SKM-1 treated with dmso at 0.1 percent for 144 hours (cell line): ENCODE measurements around the gene BORCS5.
A peak's percentile ranks its signal among the peaks of the same experiment; 100 is the strongest.

ENCODE experiments used
- DNase-seq: peaks from one replicate; lab custom pipeline; 2025; ENCODE audit not compliant: unreplicated experiment; lab: John Stamatoyannopoulos, UW

The BORCS5 gene

DNA sequence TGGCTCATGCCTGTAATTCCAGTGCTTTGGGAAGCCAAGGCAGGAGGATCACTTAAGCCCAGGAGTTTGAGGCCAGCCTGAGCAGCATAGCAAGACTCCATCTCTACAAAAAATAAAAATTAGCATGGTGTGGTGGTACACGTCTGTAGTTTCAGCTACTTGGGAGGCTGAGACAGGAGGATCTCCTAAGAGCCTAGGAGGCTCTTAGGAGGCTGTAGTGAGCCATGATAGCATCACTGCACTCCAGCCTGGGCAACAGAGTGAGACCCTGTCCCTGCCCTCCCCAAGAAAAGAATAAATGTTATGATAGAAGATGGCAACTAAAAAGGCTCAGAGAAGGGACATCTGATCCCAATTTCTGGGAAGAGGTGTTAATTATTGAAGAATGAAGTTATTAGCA is 3.6 kb upstream of the BORCS5 start:
- DNase-seq = no peak

GRCh38 chr12:12353807-12354206 is 3.1 kb upstream of the BORCS5 start:
- DNase-seq = no peak

DNA sequence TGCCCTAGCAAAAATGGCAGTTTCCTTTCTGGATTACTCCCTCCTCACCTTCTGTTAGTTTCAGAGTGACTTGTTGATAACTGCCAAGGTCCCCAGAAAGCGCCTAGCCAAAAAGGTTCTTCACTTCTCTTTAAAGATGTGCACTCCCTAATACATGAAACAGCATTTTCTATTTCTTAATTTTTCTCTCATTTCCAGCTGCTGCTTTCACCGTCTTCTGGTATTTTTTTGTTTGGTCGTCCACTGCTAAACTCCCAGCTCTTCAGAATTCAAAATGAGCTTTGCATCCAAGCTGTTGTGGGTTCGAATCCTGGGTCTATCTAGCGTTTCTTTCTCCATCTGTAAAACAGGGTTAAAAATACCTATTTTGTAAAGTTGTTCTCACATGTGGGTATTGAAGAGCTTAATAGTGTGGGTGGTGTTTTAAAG is 397 bp upstream of the BORCS5 start:
- no peak for DNase-seq

DNA sequence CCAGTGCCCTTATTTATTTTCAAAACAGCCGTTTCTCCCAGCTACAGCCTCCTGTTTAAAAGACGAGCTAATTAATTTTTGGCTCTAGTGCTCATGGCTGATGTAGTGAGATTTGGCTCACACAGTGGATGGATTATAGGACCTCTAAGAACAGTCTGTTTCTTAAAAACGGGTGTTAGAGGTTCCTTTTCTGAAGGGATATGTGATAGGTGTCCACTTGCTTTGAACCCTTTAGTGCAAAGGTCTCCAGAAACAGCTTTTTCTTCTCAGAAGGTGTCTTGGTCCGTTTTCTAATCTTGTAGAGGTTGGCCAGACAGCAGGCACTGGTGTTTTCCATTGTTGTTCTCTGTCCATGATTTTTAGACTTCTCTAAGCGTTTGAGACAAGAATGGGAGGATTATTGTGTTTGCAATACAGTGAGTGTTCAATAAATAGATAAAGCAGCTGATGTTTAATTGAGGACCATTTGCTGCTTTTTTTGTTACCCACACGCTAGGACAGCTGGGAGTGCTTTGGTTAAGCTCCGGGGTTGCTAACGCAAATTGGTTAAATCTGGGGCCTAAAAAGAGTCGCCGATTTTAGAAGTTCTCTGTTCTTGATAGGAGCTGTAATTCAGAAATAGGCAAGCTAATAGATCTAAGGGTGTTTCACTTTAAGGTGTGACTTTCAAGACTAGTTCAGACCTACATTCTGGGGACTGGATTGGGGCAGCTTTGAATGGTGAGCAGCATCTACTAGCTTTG is 1.0 kb downstream of the BORCS5 start:
- DNase-seq = no peak

DNA sequence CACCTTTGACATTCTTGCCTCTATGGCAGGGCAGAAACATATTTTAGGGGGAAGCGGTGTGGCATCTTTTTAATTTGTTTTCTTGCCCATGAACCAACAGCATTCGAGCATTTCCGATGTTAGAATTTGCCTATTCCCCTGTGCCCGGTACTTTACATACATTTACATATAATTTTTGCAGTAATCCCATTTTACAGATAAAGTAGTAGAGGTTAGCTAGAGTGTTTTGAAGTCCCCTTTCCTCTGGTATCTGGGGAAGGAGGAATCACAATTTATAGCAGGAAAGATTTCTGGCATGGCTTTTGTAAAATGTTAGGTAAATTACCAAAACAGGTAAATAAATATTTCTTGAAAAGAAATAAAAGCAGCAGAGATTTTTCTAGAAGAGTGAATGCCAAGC is 1.6 kb downstream of the BORCS5 start:
- no peak for DNase-seq

DNA sequence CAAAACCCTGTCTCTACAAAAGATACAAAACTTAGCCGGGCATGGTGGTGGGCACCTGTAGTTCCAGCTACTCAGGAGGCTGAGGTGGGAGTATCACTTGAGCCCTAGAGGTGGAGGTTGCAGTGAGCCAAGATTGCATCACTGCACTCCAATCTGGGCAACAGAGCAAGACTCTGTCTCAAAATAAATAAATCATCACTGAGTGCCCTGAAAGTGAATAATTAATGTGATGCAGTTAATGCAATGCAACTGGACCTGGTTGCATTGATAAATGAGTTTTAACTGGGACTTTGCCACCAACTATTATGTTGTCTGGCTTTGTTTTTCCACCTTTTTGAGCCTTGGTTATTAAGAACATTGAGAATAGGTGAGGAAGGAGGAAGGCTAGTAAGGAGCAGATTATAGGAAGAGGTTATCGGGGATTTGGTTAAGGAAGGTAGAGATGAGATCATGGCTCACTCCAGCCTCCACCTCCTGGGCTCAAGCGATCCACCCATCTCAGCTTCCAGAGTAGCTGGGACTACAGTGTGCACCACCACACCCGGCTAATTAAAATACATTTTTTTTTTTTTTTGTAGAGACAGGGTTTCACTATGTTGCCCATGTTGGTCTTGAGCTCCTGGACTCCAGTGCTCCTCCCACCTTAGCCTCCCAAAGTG is 8.0 kb downstream of the BORCS5 start:
- no peak for DNase-seq

GRCh38 chr12:12365446-12365802 is 8.5 kb downstream of the BORCS5 start:
- DNase-seq = no peak

DNA sequence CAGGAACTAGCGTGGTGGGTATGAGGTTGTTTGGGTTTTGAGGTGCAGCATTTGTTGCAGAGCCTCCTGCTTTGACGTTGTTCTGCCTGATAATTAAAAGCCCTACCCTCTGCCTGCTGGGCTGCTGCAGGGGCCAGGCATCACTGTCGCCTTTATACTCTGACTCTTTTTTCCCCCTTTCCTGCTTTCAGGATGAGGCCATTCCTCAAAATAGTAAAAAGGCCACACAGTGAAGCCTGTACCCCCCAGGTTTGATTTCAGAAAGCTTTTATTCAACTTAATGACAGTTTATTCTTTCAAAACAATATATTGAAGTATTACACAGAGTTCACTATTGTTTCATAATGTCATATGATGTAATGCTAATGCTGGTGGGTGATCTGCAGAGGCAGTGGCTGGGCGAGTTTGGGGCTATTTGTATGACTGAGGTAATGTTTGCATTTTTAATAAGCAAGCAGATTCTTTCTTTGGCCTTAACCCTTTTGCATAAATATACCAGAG is 9.1 kb downstream of the BORCS5 start:
- no peak for DNase-seq

DNA sequence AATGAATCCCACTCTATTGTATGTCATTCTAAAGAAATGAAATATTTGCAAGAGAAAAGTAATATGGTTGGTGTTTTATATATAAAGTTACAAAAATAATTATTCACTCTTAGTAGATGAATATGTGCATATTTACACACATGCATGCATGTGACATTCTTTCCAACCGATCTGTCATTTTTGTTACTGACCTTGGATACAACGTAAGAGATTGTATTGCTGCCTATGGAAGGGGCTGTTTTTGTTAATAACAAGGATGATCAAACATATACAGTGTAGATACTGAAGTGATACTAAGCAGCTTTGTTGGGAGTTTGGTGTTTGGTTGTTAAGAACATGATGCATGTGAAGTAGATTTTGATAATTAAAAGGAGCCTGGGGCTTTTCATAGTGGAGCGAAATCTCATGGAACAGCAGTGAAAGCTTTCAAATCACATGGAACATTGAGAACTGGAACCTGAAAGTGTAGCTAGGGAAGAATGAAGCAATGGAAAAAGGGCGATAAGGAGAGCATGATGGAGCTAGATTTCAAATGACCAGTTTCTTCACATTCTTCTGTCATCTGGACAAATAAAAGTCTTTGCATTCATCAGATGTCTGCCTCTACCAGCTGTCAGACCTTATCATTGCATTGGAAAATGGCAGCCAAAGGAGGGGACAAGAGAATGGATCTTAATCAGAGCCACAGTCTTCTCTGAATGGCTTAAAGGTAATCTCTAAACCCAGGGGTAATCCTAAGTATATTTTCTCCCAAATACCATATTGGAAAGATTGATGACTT is 10.0 kb downstream of the BORCS5 start:
- DNase-seq = no peak

GRCh38 chr12:12367482-12367998 is 10.7 kb downstream of the BORCS5 start:
- no peak for DNase-seq

DNA sequence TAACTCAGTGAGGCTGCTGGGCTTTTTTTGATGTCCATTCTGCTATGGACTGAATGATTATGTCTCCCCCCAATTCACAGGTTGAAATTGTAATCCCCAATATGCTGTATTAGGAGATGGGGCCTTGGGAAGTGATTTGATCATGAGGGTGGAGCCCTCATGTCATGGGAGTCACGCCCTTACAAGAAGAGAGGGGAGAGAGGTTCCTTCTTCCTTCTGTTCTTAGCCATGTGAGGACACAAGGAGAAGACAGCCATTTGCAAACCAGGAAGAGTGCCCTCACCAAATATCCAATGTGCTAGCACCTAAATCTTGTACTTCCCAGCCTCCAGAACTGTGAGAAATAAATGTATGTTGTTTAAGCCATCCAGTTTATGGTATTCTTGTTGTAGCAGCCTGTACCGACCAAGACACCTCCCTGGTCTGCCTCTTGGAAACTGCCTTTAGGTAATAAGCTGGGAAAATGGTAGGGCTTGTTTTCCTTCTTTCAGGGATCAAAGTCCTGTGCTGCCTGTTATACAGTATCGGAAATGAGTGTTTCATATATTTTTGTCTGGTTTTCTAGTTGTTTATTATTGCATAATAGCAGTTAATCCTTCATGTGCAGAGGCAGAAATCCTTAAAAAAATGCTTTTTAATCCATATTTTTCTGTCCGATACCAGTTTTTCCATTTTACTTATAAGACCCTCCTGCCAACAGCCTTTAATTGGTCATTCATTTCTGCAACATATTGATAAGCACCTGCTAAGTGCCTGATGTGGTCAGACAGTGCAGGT is 16.3 kb downstream of the BORCS5 start:
- DNase-seq = no peak

- peak; percentile 58 for DNase-seq
Observed at GRCh38 chr12:12376646-12377448, 20.0 kb downstream of the BORCS5 start.

DNA sequence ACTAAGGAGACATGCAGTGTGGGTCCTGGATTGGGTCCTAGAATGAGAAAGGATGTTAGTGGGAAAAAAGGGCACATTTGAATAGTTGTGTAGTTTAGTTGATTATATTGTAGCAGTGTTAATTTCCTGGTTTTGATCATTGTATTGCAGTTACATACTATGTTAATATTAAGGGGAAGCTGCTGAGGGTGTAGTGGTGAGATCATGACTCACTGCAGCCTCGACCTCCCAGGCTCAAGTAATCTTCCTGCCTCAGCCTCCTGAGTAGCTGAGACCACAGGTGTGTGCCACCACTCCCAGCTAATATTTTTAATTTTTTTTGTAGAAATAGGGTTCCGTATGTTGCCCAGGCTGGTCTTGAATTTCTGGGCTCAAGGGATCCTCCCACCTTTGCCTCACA is 21.7 kb downstream of the BORCS5 start:
- no peak for DNase-seq

DNA sequence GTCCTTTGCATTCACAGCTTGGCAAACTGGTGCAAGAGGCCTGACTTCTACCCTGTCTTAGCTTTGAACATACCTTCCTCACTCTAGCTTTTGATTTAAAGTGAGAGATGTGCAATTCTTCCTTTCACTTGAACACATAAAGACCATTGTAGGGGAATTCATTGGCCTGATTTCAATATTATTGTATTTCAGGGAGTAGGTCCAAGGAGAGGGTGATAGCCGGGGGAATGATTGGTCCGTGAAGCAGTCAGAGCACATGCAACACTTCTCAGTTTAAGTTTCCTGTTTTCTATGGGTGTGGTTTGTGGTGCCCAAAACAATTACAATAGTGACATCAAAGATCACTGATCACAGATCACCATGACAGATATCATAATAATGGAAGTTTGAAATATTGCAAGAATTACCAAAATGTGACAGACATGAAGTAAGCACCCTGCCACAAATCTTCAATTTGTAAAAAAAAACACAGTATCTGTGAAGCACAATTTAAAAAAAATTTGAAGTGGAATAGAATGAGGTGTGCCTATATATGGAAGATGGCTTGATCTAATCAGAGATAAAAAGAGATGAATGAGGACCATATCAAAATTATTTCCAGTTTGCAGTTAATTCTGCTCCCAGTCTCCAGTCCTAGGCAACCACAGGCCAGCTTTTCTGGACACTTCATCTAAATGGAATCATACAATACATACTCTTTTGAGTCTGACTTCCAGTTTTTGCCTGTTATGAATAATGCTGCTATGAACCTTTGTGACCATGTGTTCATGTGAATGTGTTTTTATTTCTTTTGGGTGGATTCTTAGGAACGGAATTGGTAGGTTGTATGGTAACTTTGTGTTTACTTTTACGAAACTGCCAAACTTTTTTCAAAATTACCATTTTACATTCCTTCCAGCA is 23.2 kb downstream of the BORCS5 start:
- no peak for DNase-seq

- DNase-seq = no peak
Observed at GRCh38 chr12:12380949-12381593, 24.2 kb downstream of the BORCS5 start.

DNA sequence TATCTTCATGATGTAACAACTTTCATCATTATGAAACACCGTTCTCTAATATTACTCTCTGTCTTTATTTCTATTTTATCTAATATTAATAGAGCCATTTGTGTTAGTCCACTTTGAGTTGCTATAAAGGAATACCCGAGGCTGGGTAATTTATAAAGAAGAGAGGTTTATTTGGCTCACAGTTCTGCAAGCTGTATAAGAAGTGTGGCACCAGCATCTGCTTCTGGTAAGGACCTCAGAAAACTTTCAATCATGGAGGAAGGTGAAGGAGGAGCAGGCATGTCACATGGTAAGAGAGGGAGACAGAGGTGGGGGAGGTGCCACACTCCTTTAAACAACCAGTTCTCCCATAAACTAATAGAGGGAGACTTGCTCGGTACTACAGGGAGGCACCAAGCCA is 25.1 kb downstream of the BORCS5 start:
- no peak for DNase-seq

- no peak for DNase-seq
Observed at GRCh38 chr12:12384571-12385340, 27.9 kb downstream of the BORCS5 start.

GRCh38 chr12:12387501-12387900 is 30.6 kb downstream of the BORCS5 start:
- no peak for DNase-seq
